Measurements from ENCODE around the gene CDH24.

CDH24 gene

GRCh38 chr14:23094666-23095195, 37.4 kb upstream of the CDH24 start, which contains the start of gene ACIN1:
TSS of gene ACIN1 (minus strand) at chr14:23095136. CDS start at chr14:23095112, 24 bp downstream.
- no peak for TF ChIP-seq CTCF (conservative IDR thresholded peaks at IDR 0.05; ENCODE audit: low read depth, low read length)
- H3K4me3 ChIP-seq (ENCODE audit: low read depth, low read length): peak within 1 kb of the TSS; percentile 99
- DNase-seq (ENCODE audit: low read depth): peak; percentile 93

- peak overlapping the region; percentile 99 for H3K4me3 ChIP-seq (ENCODE audit: low read depth, low read length)
- TF ChIP-seq CTCF (conservative IDR thresholded peaks at IDR 0.05; ENCODE audit: low read depth, low read length): peak; percentile 48
- peak; percentile 24 for DNase-seq (ENCODE audit: low read depth)
Measured at GRCh38 chr14:23093991-23094665, 36.8 kb upstream of the CDH24 start.

GRCh38 chr14:23093526-23093925, 36.2 kb upstream of the CDH24 start:
- no peak for TF ChIP-seq CTCF (conservative IDR thresholded peaks at IDR 0.05; ENCODE audit: low read depth, low read length)
- H3K4me3 ChIP-seq (ENCODE audit: low read depth, low read length): peak overlapping the region; percentile 99
- no peak for DNase-seq (ENCODE audit: low read depth)

- no peak for TF ChIP-seq CTCF (conservative IDR thresholded peaks at IDR 0.05; ENCODE audit: low read depth, low read length)
- DNase-seq (ENCODE audit: low read depth): no peak
- peak overlapping the region; percentile 99 for H3K4me3 ChIP-seq (ENCODE audit: low read depth, low read length)
Measured at GRCh38 chr14:23093104-23093503, 35.8 kb upstream of the CDH24 start.

- TF ChIP-seq CTCF (conservative IDR thresholded peaks at IDR 0.05; ENCODE audit: low read depth, low read length): no peak
Measured at GRCh38 chr14:23091294-23092225, 34.2 kb upstream of the CDH24 start.

GRCh38 chr14:23090254-23090636, 32.9 kb upstream of the CDH24 start:
- no peak for DNase-seq (ENCODE audit: low read depth)
- H3K4me3 ChIP-seq (ENCODE audit: low read depth, low read length): no peak overlapping the region
- TF ChIP-seq CTCF (conservative IDR thresholded peaks at IDR 0.05; ENCODE audit: low read depth, low read length): no peak

More at GRCh38 chr14:23091294-23092225, 34.2 kb upstream of the CDH24 start:
- DNase-seq (ENCODE audit: low read depth): no peak
- H3K4me3 ChIP-seq (ENCODE audit: low read depth, low read length): no peak overlapping the region
